ENCODE results near the gene CREM. TPM values are rescaled to one million over a fixed set of nuclear protein-coding genes. Genes with fewer than 3 reads are reported as not detected.
"Not testable (repeated sequence)": the region's sequence is repeated elsewhere in the genome, so short reads cannot be mapped to it uniquely, and the experiment has no call there.

CREM gene
- 50.3 TPM for total RNA-seq
- long read RNA-seq, transcript CREM-218 (3 exons, 1,416 nt), result major isoform, 5 of 54 reads
- long read RNA-seq, partial matches to known transcripts, result 3 of 54 reads
- long read RNA-seq, other reads (novel, unspliced or antisense), result 25 of 54 reads

DNA sequence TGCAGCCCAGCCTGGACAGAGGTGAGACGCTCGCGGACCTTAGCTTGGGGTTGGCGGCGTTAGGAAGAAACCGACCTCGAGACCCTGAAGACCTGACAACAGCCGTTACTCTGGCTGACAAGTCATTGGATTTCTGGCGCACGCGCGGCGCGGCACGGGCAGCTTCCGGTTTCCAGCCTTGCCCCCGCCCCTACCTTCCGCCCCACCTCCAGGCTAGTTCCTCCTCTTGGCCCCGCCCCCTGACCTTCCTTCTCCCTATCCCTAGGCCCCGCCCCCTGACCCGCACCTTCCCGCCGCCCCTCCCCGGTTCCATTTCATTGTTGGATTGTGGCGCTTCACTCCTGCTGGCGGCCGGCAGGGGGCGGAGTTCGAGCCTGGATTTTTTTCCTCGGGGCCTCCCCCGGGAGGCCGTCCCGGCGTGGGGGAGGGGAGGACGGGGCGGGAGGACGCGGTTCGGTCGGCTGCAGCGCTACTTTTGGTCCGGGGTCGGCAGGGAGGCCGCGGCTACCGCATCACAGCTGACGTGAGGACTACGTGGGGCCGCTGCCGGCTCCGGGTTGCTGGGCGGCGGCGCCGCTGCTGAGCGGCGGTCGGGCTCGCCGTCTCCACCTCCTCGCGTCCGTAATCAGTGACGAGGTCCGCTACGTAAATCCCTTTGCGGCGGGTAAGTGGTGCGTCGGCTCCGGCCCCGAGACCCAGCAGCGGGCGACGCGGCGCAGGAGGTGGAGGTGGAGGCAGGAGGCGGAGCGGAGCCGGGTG, at the start of gene CREM:
Gene CREM, plus strand, starts transcription at position 317 of the 759 bp plus-strand sequence. CDS start 10,990 bp downstream, outside the sequence.
- DNase-seq (peak; percentile 99), ATAC-seq (peak; percentile 96)
- intact Hi-C loops (cut with micrococcal nuclease), result loop anchor here (5.0 kb wide), 1 partner anchor 71 kb away; no protein-coding TSS in a partner anchor

DNA sequence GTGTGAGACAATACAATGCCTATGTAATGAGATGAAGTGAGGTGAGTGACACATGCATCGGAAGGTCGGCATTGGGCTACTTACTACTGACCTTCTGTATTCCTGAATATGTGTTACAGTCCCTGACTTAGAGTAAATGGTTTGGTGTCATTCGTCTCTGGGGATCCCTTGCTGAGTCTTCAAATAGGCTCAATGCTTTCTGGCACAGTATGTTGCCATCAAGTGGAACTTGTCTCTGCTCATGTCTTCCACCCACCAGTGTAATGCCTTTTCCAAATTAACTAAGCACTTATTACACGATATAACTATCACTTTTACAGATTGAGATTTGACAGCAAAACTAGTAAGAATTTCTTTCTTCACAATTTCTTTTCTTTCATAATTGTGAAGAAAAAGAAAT, 47.4 kb upstream of the CREM start:
- DNase-seq (no peak), ATAC-seq (no peak)
- intact Hi-C loops (cut with micrococcal nuclease), result no loop called here

DNA sequence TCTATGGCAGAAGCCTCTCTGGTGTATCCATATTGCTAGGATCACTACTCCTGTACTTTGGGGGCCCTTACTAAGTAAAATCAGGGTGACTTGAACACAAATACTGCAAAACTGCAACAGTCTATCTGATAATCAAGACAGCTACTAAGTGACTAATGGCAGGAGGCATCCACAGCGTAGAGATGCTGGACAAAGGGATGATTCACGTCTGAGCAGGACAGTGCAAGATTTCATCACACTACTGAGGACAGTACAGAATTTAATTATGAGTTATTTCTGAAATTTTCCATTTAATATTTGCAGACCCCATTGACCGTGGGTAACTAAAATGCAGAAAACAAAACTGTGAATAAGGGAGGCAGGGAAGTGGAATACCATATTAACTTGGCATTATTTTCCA, 46.9 kb upstream of the CREM start:
- DNase-seq (no peak), ATAC-seq (no peak)
- intact Hi-C loops (cut with micrococcal nuclease), result no loop called here

DNA sequence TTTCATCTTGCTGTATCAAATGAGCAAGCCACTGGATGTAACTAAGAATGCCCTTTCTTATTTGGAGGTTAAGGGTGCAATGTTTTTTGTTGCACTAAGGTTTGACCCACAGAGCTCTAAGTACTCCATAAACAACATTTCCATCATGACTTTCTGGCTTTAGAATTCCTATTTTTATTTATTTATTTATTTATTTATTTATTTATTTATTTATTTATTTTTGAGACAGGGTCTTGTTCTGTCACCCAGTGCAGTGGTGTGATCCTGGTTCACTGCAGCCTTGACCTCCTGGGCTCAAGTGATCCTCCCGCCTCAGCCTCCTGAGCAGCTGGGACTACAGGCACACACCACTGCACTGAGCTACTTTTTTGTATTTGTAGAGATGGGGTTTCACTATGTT, 46.4 kb upstream of the CREM start:
- ATAC-seq; DNase-seq; intact Hi-C loops (cut with micrococcal nuclease): not testable (repeated sequence)

DNA sequence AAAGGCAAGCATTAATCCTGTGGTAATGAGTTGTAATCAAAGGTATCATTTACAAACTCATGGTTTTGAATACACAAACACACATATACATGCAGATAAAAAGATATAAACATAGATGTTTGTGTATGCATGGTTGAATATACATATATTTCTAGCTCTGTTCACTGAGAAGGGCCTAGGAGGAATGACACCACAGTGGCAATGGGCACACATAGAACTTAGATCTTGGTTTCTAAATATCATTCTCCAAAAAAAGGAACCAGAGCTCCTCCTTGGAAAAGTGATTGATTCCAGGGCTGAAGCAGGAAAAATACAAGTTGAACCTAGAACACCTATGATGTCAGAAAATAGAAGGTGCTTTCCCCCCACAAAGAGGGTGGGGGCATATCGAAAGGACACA, 43.4 kb upstream of the CREM start:
- ATAC-seq (no peak), DNase-seq (no peak)
- intact Hi-C loops (cut with micrococcal nuclease), result no loop called here

DNA sequence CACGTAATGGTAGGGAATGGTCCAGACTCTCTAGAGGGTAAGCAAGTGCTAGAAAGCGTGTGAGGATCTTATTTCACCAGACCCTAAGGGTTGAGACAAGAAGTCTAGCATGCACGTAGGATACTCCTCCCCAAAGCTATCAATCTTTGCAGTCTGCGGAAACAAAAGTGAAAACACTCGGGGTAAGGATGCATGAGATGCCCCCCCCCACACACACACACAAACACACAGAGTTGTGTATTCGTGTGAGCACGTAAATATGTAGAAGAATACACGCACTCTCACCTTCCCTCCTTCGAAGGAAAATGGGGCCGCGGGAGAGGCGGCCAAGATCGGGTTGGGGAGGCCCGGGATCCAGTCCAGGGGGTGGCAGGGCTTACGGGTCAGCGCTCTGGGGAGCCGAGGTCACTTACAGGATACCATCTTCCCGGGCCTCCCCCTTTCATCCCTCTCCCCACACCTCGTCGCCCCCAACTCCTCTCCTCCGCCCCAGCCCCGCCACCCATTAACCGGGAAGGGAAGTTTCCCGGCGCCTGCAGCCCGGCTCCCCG, 37.0 kb upstream of the CREM start:
- intact Hi-C loops (cut with micrococcal nuclease), result no loop called here
- no peak for DNase-seq
- peak; percentile 36 for ATAC-seq

DNA sequence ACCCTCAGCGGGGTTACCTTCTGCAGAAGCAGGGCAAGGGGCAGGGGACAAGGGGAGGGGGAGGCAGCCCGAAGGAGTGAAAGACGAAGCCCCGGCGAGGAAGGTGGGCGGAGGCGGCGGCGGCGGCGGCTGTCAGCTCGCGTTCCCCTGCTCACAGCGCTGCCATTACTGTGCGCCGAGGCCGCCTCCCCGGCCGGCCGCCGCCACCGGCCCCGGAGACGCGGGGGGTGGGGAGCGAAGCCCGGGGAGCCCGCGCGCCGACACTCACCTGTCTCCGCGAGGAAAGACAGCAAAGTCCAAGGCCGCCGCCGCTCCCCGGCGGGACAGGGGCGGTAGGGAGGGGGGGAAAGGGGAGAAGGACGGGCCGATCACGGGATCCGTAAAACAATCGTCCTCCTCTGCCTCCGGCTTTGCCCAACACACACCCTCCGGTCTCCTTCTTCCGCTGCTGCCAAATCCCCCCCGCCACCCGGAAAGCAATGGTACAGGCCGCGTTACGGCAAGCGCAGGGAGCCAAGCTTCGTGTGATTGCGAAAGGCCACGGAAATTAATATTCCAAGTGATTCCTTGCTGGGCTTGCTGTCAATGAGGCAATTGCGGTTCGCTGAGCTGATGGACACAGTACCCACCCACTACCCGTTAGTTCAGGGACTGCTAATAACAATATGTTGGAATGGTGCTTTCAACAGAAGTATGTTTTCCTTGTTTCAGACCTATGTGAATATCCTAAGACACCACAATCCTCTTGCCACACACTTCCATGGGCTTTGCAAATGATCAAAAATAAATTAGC, 36.3 kb upstream of the CREM start, which contains the start of gene CUL2:
Gene CUL2, minus strand, starts transcription at position 180 of the 793 bp plus-strand sequence. CDS start 19,024 bp downstream, outside the sequence.
- intact Hi-C loops (cut with micrococcal nuclease), result no loop called here
- peak; percentile 92 for DNase-seq
- ATAC-seq, result peak; percentile 99

DNA sequence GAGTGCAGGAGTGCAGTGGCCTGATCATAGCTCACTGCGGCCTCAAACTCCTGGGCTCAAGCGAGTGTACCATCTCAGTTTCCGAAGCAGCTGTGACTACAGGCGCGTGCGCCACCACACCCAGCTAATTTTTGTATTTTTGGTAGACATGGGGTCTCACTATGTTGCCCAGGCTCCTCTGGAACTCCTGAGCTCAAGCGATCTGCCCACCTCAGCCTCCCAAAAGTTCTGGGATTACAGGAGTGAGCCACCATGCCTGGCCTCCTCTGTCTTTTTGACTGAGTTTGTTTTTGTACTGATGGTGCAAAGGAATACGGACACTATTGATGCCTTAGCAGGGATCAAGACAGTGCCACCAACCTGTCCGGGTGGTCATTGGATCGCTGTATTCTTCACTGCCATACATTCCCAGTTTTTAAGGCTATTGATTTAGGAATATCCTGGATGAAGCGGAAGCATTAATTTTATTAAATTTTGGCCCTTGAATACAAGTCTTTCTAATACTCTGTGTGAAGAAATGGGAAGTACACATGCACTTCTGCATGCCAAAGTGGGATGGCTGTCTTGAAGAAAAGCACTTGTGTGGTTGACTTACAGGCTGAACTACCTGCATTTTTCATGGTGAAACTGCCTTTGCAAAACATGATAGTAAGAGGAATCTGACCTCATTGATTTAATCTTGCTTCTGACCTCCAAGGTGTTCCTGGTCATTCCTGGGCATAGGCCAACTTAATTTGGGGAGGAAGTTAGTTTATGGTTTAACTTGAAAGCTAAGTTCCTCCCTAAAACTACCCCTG, 34.5 kb upstream of the CREM start:
- ATAC-seq (no peak), DNase-seq (no peak)
- intact Hi-C loops (cut with micrococcal nuclease), result no loop called here

DNA sequence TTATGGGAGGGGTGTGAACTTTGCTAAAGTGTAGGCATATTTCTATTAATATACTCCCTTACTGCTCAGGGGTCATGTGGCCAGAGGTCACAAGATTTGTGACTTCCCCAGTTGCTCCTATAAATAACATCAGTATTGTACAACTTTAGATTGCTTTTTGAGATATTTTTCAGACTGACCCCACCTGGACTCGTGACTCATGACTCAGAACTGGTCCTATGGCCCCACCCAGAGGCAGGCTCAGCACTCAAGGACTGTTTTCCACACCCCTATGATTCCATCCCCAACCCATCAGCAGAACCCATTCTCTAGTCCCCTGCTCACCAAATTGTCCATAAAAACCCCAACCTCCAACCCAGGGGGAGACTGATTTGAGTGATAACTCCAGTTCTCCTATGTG, 33.8 kb upstream of the CREM start:
- intact Hi-C loops (cut with micrococcal nuclease), result no loop called here
- no peak for ATAC-seq
- no peak for DNase-seq

DNA sequence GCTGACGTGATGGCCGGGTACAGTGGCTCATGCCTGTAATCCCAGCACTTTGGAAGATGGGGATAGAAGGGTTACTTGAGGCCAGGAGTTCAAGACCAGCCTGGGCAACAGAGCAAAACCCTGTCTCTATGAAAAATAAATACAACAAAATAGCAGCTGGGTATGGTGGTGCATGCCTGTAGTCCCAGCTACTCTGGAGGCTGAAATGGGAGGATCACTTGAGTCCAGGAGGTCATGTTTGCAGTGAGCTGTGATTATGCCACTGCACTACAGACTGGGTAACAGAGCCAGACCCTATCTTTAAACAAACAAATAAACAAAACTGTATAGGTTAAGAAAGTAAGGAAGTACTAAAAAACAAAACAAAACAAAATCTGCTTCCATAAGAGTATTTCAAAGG, 30.3 kb upstream of the CREM start:
- ATAC-seq, result no peak
- intact Hi-C loops (cut with micrococcal nuclease), result no loop called here
- no peak for DNase-seq

DNA sequence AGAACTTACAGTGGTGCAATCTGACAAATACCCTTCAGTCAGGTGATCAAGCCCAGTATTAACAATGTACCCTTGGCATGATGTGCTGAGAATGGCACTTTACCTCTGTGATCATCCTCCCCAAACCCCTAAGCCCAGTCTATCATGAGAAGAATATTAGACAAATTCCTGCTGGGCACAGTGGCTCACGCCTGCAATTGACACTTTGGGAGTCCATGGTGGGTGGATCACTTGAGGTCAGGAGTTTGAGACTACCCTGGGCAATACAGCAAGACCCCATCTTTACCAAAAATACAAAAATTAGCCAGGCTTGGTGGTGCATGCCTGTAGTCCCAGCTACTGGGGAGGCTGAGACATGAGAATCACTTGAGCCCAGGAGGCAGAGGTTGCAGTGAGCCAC, 29.1 kb upstream of the CREM start:
- intact Hi-C loops (cut with micrococcal nuclease), result no loop called here
- DNase-seq, result no peak
- no peak for ATAC-seq

DNA sequence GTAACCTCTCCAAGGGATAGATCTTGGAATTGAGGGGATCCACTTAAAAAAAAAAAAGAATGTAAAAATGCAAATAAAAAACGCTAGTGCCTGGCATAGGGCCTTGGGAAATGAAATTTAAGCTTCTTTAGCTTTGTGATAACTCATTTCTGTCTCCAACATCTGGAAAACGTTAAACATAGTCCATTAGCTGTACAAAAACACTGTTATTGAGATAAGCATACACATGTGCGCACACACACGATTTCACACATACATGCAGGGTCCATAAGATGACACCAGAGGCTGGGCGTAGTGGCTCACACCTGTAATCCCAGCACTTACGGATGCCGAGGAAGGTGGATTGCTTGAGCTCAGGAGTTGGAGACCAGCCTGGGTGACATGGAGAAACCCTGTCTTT, 22.8 kb upstream of the CREM start:
- intact Hi-C loops (cut with micrococcal nuclease), result no loop called here
- DNase-seq (no peak), ATAC-seq (no peak)

DNA sequence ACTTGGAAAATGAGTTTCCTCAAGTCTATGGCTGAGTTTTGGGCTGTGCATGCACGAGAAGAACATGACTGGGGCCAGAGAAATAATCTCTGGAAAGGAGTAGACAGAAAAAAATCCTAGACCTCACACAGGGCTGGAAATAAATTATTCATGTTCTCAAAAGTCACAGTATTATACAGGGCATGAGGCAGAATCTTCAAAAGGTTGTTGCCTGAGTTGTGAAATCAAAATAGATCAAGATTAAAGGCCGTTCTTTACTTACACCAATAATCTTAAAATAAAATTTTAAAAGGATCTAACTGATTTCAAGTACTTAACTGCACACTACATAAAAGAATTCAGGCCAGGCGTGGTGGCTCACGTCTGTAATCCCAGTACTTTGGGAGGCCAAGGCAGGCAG, 14.1 kb upstream of the CREM start:
- intact Hi-C loops (cut with micrococcal nuclease), result no loop called here
- ATAC-seq, result no peak
- DNase-seq, result no peak

DNA sequence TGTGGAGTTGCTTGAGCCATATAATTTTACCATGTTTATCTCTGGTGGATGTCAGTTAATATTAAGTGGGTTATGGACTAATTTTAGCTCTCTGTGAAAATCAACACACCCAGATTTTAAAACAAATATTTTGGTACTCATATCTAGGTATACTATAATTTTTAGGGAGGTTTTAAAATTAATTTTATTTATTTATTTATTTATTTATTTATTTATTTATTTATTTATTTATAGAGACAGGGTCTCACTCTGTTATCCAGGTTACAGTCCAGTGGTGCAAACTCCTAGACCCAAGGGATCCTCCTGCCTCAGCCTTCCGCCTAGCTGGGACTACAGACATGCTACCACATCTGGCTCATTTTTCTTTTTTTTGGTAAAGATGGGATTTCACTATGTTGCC, 7.3 kb upstream of the CREM start:
- DNase-seq (no peak), ATAC-seq (no peak)
- intact Hi-C loops (cut with micrococcal nuclease), result no loop called here

DNA sequence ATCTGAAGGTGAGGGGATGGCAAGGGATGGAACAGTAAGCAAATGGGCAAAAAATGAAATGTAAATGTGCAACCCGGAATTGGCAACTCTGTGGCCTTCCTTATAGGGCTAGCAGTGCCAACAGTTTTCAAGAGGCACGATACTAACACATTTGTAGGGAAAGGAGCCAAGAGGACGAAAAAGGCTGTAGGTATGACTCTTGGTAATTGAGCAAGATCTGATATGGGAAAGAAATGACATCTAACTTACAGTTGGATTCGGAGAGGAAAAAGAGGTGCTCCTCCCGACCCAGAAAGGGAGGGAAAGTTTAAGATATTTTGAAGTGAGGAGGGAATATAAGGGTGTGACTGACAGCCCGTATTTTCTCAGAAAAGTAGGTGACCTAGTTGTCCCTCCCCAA, 2.1 kb upstream of the CREM start:
- intact Hi-C loops (cut with micrococcal nuclease), result no loop called here
- ATAC-seq, result no peak
- no peak for DNase-seq

DNA sequence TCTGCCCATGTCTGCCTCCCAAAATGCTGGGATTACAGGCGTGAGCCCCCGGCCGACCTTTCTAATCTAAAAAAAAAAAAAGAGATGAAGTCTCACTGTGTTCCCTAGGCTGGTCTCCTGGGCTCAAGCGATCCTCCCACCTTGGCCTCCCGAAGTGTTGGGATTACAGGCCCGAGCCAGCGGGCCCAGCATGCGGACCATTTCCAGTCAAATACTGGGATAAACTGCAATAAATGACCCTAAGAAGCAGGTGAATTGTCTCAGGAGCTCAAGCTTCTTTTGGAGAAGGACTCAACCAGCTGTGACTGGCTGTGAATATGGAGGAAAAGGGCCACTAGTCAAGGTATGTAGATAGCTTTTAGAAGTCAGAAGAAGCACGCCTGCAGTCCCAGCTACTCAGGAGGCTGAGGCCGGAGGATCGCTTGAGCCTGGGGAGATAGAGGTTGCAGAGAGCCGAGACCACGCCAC, 550 bp upstream of the CREM start:
- intact Hi-C loops (cut with micrococcal nuclease), result loop anchor here (5.0 kb wide), 1 partner anchor 71 kb away; no protein-coding TSS in a partner anchor
- DNase-seq (peak; percentile 37), ATAC-seq (no peak)

DNA sequence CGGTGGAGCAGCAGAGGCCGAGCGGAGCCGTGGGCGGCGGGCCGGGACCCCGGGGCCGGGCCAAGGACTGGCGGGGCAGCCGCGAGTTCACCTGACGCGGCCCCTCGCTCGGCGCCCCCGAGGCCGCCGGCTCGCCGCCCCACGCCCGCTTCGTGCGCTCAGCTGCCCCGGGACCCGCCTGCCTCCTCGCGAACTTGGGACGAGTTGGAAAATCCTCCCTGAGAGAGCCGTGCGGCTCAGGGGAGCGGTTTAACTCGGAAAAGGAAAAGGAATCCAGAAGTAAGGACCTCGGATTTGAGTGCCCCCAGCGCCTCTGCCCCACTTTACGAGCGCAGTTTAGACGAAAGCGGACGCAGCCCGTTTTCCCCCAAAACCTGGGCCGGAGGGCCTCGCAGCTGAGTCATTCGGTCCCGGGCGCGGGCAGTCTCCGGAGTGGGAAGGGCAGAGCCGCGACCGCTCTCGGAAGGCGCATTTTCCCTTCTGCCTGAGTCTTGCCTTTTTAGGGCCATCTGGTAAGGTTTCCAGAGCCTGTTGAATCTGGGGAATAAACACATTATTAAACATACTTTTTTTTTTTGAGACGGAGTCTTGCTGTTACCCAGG, 744 bp downstream of the CREM start:
- ATAC-seq (peak; percentile 4), DNase-seq (peak; percentile 77)
- intact Hi-C loops (cut with micrococcal nuclease), result loop anchor here (5.0 kb wide), 1 partner anchor 70 kb away; no protein-coding TSS in a partner anchor

DNA sequence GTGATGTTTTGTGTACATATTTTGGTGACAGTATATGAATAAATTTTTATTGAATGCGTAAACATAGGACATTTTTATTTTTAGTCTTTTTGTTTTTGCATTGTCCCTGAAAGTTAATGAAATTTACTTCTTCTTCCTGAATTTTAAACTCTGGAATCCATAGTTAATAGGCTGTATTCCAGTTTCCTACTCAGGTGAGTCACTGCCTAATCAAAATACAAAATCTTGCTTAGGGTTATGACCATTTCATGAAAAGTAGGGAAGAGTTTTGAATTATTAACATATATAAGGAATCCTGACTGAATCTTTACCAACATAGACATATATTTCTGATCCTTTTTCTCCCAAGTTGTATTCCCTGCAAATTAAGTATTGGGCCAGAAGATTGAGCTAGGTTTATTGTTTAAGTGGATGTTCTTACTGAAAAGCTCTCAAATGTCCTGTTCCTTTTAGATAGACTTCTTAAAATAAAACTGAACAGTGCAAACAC, 2.6 kb downstream of the CREM start:
- ATAC-seq, result no peak
- intact Hi-C loops (cut with micrococcal nuclease), result loop anchor here (5.0 kb wide), 1 partner anchor 68 kb away; no protein-coding TSS in a partner anchor
- no peak for DNase-seq

Data from left ventricle myocardium superior (tissue), 1 donor.